ENCODE results near the gene ZNG1F.
"Not testable (repeated sequence)": the region's sequence is repeated elsewhere in the genome, so short reads cannot be mapped to it uniquely, and the experiment has no call there.

The ZNG1F gene

GRCh38 chr9:41082358-41082757 lies 106.8 kb downstream of the ZNG1F start:
- not testable (repeated sequence) for DNase-seq
